NCI-H1105 treated with DMSO at 0.1 percent for 48 hours (cell line): Measurements from ENCODE around the gene VASP.
A peak's percentile ranks its signal among the peaks of the same experiment; 100 is the strongest.

Experiments used
- DNase-seq: peaks from one replicate; lab custom pipeline; 2025; lab: John Stamatoyannopoulos, UW

Gene VASP

GRCh38 chr19:45473682-45474605 lies 33.3 kb upstream of the VASP start:
- no peak for DNase-seq

GRCh38 chr19:45474606-45475521 lies 32.4 kb upstream of the VASP start:
- DNase-seq = no peak

- no peak for DNase-seq
Measured at GRCh38 chr19:45475537-45476291, 31.6 kb upstream of the VASP start.

- DNase-seq = no peak
Measured at GRCh38 chr19:45476304-45476703, 31.0 kb upstream of the VASP start.

GRCh38 chr19:45477186-45477585 lies 30.1 kb upstream of the VASP start:
- no peak for DNase-seq

- peak; percentile 59 for DNase-seq
Measured at GRCh38 chr19:45477713-45478453, 29.4 kb upstream of the VASP start.

GRCh38 chr19:45478454-45479238 lies 28.6 kb upstream of the VASP start:
- DNase-seq = peak; percentile 93

- no peak for DNase-seq
Measured at GRCh38 chr19:45483033-45483432, 24.2 kb upstream of the VASP start.

- DNase-seq = no peak
Measured at GRCh38 chr19:45484273-45484945, 22.9 kb upstream of the VASP start.

- DNase-seq = peak; percentile 95
Measured at GRCh38 chr19:45485305-45486077, 21.8 kb upstream of the VASP start.

- no peak for DNase-seq
Measured at GRCh38 chr19:45488708-45489107, 18.6 kb upstream of the VASP start.

- no peak for DNase-seq
Measured at GRCh38 chr19:45489216-45489855, 17.9 kb upstream of the VASP start.

- no peak for DNase-seq
Measured at GRCh38 chr19:45492137-45492626, 15.1 kb upstream of the VASP start.

GRCh38 chr19:45492627-45493470 lies 14.4 kb upstream of the VASP start:
- no peak for DNase-seq

GRCh38 chr19:45494261-45494916 lies 12.9 kb upstream of the VASP start:
- DNase-seq = no peak

GRCh38 chr19:45495178-45495577 lies 12.1 kb upstream of the VASP start:
- no peak for DNase-seq

GRCh38 chr19:45496349-45496953 lies 10.8 kb upstream of the VASP start:
- peak; percentile 31 for DNase-seq
